ENCODE data around the gene ULK4.
"Not testable (repeated sequence)": the region's sequence is repeated elsewhere in the genome, so short reads cannot be mapped to it uniquely, and the experiment has no call there.

ULK4 gene

DNA sequence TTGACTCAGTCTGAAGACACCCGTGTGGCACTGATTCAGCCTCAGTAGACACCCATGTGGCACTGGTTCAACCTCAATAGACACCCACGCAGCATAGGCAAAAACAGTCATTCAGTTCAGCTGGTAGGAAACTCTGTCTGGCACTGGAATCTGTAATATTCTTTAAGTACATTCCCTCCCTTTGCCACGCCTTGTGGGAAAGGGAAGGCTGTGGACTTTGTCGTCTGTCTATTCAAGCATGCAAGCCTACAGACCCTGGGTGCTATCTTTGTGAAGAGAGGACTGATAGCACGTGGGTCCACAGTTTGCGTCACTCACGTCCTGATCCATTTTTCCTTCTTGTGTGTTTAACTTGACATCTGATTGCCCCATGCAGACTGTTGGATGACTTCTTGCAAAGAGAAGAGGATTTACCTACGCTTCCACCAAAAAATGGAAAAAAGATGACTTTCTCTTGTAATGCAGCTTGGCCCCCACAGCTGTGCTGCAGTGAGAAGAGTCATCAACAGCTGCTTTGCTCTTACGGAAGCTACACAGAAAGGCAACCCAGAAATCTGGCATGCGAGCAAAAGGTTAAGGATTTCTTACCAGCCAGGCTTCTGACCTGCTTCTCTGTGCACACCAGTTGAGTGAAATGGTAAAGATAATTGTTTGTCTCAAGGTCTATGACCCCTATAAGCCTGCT, 278.1 kb downstream of the ULK4 start:
- no peak for FAIRE-seq

DNA sequence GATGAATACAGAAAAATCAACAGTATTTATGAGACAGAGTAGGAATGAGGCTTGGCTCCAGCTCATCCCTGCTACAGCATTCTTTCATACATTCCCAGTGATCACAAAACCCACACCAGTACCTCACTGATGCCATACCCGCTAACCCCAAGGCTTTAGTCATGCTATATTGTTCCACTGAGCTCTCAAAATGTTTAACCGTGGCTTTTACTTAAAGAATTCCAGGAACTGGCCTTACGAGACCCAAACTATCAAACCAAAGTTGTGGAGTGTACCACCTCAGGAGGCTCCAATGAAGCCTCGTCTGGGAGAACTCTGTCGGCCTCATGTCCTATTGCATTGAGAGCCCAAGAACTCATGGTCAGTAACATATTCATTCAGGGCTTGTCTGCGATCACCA, 278.9 kb downstream of the ULK4 start:
- no peak for FAIRE-seq

- no peak for FAIRE-seq
Observed at GRCh38 chr3:41682382-41682781, 279.5 kb downstream of the ULK4 start.

GRCh38 chr3:41681479-41681878, 280.4 kb downstream of the ULK4 start:
- no peak for FAIRE-seq

DNA sequence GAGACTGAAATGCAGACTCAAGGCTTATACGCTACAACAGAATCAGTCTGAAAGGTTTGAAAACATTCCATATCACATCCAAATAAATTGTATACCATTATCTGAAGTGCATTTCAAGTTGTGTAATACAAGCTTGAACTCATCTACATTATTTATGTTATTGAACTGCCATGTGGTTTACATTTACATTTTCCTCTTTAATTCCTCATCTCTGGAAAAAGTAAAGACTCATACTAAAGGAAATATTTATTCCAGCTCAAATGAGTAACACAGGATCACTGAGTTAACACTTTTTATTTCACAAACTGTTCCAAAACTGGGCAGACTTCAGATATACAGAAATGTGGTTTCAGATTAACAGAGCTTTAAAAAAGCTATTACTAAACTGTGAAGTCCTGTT, 282.5 kb downstream of the ULK4 start:
- FAIRE-seq, result no peak

- not testable (repeated sequence) for FAIRE-seq
Observed at GRCh38 chr3:41675102-41675501, 286.8 kb downstream of the ULK4 start.

DNA sequence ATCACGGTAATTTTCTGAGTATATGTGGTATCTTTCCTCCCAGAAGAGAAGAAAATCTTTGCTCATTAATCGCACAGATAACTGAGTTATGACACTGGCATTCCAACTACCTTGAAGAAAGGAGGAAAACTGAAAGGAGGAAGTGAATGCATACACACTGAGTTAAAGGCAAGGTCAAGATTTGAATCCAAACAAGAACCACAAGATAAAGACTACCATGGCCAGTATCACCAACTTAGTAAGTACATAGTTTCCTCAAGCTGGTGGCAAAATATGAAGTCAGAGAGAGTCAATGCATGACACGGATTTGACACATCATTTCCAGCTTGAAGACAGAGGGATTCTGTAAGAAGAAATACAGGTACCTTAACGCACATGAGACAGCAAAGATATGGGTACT, 287.5 kb downstream of the ULK4 start:
- FAIRE-seq, result no peak

- no peak for FAIRE-seq
Observed at GRCh38 chr3:41673650-41674049, 288.3 kb downstream of the ULK4 start.

- FAIRE-seq, result peak; percentile 14
Observed at GRCh38 chr3:41668379-41668778, 293.5 kb downstream of the ULK4 start.

- FAIRE-seq, result no peak
Observed at GRCh38 chr3:41662288-41662687, 299.6 kb downstream of the ULK4 start.

GRCh38 chr3:41661796-41662195, 300.1 kb downstream of the ULK4 start:
- FAIRE-seq, result no peak

DNA sequence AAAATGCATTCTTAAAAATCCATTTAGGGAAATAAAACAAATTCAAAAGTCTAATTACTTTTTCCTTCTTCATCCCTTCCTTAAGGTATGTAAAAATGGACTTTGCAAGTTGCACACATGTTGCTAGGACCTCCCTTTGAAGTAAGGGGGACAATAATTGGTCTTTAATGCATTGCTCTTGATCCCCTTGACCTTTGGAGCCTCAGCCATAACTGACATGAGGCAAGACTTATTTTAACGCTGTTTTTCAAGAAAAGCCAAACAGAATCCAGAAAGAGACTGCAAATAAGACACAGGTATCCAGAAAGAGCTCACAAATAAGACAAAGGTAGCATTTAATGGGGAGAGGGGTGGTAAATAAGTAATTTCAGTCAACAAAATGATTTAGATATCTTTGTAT, 301.4 kb downstream of the ULK4 start:
- no peak for FAIRE-seq

- no peak for FAIRE-seq
Observed at GRCh38 chr3:41653571-41654239, 308.2 kb downstream of the ULK4 start.

DNA sequence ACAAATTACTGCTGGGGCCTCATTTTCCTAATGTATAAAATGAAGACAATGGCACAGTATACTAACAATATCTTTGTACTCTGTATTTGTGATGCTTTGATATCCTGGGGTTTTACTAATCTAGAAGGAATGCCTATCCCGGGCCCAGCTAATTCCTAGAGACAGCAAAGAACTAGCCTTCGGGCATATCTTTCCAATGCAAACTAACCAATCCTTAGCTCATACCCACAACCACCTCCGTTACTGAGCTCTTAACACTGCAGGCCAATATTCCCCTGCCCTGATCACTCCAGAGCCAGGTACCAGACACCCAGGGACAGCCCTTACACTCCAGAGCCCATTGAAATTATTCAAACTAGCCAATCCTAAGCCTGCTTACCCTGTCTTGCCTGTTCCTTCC, 309.0 kb downstream of the ULK4 start:
- FAIRE-seq, result no peak

DNA sequence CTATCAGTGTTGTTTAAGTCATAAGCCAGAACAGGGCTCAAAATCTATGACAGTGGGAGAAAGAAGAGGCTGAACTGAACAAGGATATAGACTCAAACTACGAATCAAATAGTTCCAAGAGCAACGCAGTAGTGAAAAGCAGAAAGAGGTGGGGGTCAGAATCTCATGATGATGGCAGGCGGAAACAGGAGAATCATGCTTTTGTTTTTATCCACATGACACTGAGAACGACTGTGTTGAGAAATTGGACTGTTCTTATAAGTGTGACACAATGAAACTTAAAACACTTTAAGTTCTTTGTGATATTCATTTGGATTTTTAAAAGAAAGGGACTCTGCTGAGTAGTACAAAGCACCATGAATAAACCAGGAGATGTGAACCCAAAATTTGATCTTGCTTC, 309.4 kb downstream of the ULK4 start:
- no peak for FAIRE-seq

DNA sequence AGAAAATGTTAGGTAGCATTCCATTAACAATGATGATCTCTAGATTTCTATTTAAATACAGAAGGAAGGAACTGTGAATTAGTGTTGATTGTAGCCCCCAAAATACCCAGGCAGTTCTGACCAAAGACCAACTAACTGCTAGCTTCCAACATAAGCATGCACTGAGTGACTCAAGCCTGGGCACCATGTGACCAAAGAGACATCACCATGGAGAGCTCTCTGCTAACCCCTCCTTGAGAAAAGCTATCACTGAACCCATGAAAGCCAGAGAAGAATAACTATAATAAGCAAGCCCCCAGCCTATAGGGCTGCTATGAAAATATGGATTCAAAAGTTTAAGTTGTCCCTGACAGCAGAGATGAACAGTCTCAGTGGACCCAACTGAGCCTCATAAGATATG, 310.2 kb downstream of the ULK4 start:
- FAIRE-seq, result no peak

- no peak for FAIRE-seq
Observed at GRCh38 chr3:41650406-41650805, 311.5 kb downstream of the ULK4 start.

DNA sequence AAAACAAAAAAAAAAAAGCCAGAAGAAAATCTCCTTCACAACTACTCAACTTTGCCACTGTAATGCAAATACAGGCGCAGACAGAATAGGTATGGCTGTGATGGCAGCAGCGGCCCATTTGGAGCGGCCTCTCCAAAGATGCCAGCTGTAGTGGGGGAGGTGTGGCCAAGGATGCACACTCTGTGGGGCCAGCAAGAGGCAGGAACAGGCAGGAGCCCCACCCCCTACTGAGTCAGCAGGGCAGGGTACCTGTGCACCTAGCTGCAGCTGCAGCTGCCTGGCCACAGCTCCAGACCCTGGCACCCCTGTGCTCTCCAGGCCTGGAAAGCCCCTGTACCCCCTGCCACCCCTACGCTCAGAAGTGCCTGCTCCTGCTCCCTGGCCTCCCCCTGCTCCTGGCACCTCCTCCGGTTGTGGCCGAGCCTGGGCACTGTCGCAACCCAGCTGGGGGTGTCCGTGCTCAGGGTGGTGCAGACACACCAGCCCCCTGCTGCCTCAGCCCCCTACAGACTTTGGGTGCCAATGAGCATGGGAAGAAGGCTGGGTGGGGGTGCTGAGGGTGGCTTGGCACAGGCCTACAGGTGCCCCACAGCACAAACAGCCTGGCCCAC, 312.7 kb downstream of the ULK4 start:
- no peak for FAIRE-seq

DNA sequence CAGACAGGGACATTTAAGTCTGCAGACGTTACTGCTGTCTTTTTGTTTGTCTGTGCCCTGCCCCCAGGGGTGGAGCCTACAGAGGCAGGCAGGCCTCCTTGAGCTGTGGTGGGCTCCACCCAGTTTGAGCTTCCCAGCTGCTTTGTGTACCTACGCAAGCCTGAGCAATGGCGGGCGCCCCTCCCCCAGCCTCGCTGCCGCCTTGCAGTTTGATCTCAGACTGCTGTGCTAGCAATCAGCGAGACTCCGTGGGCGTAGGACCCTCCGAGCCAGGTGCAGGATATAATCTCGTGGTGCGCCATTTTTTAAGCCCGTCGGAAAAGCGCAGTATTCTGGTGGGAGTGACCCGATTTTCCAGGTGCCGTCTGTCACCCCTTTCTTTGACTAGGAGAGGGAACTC, 314.2 kb downstream of the ULK4 start:
- FAIRE-seq, result not testable (repeated sequence)

DNA sequence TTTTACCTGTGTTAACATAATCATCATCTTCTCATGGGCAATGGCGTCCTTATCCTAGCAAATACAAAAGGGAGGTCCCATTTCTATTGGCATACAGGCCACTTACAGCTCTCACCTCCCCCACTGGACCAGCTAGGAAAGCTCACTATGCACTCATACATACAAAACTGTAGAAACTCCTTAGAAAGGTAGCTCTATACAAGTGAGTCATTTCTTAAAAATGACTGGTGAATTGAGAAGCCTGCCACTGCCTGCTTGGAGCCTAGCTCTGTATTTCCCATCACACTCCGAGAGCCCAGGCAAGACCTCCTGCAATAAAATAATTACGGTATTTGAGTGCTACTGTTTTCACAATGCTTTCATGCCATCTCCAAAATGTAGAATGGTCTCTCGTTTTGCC, 321.8 kb downstream of the ULK4 start:
- no peak for FAIRE-seq

GRCh38 chr3:41638381-41638780, 323.5 kb downstream of the ULK4 start:
- FAIRE-seq, result no peak

DNA sequence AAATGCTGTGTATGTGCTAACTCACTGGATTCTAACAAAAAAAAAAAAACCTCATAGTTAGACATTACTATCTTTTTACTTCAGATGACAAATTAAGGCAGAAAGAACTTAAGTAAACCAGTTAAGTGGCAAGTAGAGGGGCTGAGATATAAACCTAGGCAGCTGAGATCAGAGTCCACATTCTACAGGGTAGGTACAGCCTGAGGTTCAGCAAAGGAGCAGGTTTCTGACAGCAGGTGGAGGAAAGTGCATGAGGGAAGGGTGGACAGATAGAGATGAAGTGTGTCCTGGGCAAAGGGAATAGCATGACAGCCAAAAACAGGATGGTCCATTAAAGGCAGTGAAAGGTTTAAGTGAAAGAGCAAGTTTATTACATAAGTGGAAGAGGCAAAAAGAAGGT, 329.2 kb downstream of the ULK4 start:
- no peak for FAIRE-seq

DNA sequence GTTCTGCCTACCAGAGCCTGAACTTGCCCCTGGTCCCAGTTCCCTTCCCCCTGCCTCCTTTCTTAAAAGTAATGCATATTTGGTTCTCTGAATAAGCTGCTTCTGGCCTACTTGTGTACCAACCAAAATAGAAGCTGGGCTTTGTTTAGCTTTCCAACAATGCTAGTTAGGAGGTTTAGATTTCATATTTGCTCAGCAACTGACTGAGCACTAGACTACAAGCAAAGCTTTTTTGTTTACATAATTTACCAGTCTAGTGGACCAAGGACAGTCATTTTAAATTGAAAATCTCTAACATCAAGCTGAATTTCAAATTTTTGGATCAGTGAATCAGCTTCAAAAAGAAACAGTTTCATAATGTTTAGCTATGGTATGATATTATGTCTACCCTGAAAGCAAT, 331.2 kb downstream of the ULK4 start:
- FAIRE-seq, result no peak

GRCh38 chr3:41629986-41630385, 331.9 kb downstream of the ULK4 start:
- FAIRE-seq, result no peak

Measured in colon (tissue), 2 donors.